Central memory CD4-positive, alpha-beta T cell (primary cell): ENCODE results near the gene CTIF.

Experiments
- DNase-seq: peaks from one replicate; pipeline ENCODE4 v3.0.0; 2022

CTIF gene

GRCh38 chr18:48687346-48688042, 148.7 kb downstream of the CTIF start:
- no peak for DNase-seq

- DNase-seq: no peak
Observed at GRCh38 chr18:48688961-48689360, 150.1 kb downstream of the CTIF start.

GRCh38 chr18:48689548-48689947, 150.7 kb downstream of the CTIF start:
- DNase-seq: no peak

- DNase-seq: no peak
Observed at GRCh38 chr18:48690494-48690893, 151.7 kb downstream of the CTIF start.

- no peak for DNase-seq
Observed at GRCh38 chr18:48693006-48693405, 154.2 kb downstream of the CTIF start.

- no peak for DNase-seq
Observed at GRCh38 chr18:48693625-48694262, 154.9 kb downstream of the CTIF start.

- no peak for DNase-seq
Observed at GRCh38 chr18:48694295-48694694, 155.5 kb downstream of the CTIF start.

GRCh38 chr18:48695671-48696070, 156.8 kb downstream of the CTIF start:
- DNase-seq: no peak

- no peak for DNase-seq
Observed at GRCh38 chr18:48696218-48696617, 157.4 kb downstream of the CTIF start.

- DNase-seq: no peak
Observed at GRCh38 chr18:48697441-48697840, 158.6 kb downstream of the CTIF start.

GRCh38 chr18:48698707-48699106, 159.9 kb downstream of the CTIF start:
- no peak for DNase-seq

GRCh38 chr18:48699761-48700160, 160.9 kb downstream of the CTIF start:
- no peak for DNase-seq

- no peak for DNase-seq
Observed at GRCh38 chr18:48700446-48700845, 161.6 kb downstream of the CTIF start.

GRCh38 chr18:48702346-48703027, 163.7 kb downstream of the CTIF start:
- no peak for DNase-seq

GRCh38 chr18:48703028-48703386, 164.2 kb downstream of the CTIF start:
- DNase-seq: no peak

- DNase-seq: no peak
Observed at GRCh38 chr18:48703418-48703817, 164.6 kb downstream of the CTIF start.

GRCh38 chr18:48705043-48705442, 166.2 kb downstream of the CTIF start:
- no peak for DNase-seq

GRCh38 chr18:48705531-48705930, 166.7 kb downstream of the CTIF start:
- DNase-seq: no peak

GRCh38 chr18:48706731-48707130, 167.9 kb downstream of the CTIF start:
- DNase-seq: no peak

GRCh38 chr18:48707636-48708296, 168.9 kb downstream of the CTIF start:
- DNase-seq: no peak

GRCh38 chr18:48708807-48709206, 170.0 kb downstream of the CTIF start:
- no peak for DNase-seq

- DNase-seq: no peak
Observed at GRCh38 chr18:48709371-48710062, 170.7 kb downstream of the CTIF start.
